Fibroblast of skin of left biceps (primary cell): ENCODE results near the gene WRNIP1.

Experiments
- DNase-seq, 2 experiments: peaks; one replicate each; pipeline ENCODE4 v3.0.0-alpha.2; 2013; ENCODE audit warnings: low read depth in 2 of 2

Gene WRNIP1

DNA sequence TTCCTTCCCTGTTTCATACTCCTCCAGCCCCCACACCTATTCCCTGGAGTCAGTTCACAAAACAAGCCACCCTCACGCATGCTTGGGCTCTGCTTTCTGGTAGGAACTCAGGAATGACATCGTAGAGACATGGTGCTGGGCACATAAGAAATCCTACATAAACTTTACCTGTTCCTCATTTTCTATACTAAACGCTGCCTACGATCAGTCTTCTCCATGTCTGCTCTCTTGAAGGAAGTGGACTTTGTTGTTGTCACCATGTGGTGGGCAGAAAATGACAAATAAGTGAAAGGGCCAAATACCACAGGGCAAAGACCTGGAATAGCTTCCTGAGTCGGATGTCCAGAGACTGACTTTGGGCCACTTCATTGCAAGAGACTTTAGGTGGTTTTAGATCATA lies 24.6 kb upstream of the WRNIP1 start:
- DNase-seq = no peak

GRCh38 chr6:2741756-2742155 lies 23.4 kb upstream of the WRNIP1 start:
- DNase-seq = no peak

- no peak for DNase-seq
These were observed 21.6 kb upstream of the WRNIP1 start for GRCh38 chr6:2743280-2744208.

GRCh38 chr6:2744209-2744771 lies 20.9 kb upstream of the WRNIP1 start:
- DNase-seq = no peak

GRCh38 chr6:2744778-2745177 lies 20.4 kb upstream of the WRNIP1 start:
- no peak for DNase-seq

DNA sequence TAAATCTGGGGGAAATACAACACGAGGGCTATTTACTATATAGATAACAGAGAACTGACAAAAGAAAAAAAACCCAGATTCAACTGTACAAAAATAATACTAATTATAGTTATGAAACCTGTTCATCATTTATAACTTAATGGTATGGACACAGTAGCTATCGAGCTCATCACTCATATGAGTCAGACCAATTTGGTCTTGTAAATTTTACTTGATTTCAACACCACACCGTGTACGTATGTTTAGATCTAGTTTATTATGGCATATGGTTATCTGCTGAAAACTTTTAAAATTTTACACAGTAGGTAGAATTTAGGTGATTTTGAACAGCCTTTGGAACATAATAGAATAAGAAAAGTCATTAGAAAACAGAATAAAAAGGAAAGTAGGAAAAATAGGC lies 19.9 kb upstream of the WRNIP1 start:
- no peak for DNase-seq

- no peak for DNase-seq
These were observed 18.6 kb upstream of the WRNIP1 start for GRCh38 chr6:2746557-2747061.

- DNase-seq = no peak
These were observed 17.0 kb upstream of the WRNIP1 start for GRCh38 chr6:2748183-2748582.

GRCh38 chr6:2749969-2750600 lies 15.1 kb upstream of the WRNIP1 start:
- no peak for DNase-seq

- no peak for DNase-seq
These were observed 14.4 kb upstream of the WRNIP1 start, which contains the start of gene MYLK4 for GRCh38 chr6:2750832-2751231. Gene MYLK4, minus strand, starts transcription at chr6:2750922. Its CDS starts 1,628 bp downstream, at chr6:2749294.

DNA sequence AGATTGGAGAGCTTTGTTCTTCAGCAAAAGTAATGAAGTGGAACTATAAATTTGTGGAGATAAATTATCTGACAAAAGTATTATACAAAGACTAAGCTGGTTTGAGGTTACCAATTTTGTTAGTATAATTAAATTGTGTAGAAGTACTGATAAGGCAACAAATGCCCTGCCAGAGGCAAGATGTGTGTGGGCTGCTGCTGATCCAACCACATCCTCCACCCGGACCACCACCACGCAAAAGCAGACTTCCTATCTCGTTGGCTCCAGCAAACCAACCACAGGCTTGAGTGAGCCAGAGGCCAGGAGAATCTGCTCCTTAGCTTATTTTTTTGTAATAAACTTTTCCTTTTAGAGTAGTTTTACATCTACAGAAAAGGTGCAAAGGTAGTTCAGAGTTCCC lies 13.3 kb upstream of the WRNIP1 start:
- DNase-seq = no peak

DNA sequence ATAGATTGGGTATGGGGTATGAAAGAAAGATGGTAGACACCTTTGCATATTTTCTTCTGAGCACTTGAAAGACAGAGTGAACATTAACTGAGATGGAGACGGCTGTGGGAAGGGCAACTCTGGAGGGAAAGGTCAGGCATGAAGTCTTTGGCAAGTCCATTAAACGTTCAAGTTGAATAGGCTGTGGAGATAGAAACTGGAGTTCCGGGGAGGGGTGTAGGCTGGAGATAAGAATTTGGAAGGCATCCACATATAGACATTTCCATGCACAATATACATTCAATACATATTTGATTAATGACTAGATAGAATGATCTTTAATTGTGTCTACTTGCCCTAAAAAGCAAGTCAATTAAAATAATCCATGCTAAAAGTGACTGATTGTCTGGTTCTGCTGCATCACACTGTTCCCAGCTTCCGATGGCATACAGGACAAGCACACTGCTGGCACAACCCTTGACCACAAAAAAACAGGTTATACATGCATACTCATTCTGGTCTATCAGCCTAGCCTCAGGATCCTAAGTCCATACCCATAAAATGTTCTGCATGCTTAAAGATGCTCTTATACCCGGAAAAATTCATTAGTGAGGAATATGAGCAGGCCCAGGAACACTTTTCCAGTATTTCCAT lies 12.6 kb upstream of the WRNIP1 start:
- no peak for DNase-seq

- DNase-seq = no peak
These were observed 12.1 kb upstream of the WRNIP1 start for GRCh38 chr6:2753110-2753489.

GRCh38 chr6:2753743-2754142 lies 11.4 kb upstream of the WRNIP1 start:
- DNase-seq = no peak

DNA sequence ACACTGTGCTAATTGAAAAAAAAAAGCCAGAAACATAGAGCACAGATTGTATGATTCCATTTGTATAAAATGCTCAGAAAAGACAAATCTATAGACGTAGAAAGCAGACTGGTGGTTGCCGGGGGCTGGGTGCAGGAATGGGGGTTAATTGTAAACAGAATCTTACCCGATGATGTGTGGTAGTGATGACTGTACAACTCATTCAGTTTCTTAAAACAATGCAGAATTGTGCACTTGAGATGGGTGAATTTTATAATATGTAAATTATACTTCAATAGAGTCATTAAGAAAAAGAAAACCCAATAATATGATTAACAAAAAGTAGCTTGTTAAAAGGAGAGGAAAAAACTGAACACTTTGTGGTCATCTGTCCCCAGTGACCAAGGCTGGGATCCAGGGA lies 10.8 kb upstream of the WRNIP1 start:
- no peak for DNase-seq

DNA sequence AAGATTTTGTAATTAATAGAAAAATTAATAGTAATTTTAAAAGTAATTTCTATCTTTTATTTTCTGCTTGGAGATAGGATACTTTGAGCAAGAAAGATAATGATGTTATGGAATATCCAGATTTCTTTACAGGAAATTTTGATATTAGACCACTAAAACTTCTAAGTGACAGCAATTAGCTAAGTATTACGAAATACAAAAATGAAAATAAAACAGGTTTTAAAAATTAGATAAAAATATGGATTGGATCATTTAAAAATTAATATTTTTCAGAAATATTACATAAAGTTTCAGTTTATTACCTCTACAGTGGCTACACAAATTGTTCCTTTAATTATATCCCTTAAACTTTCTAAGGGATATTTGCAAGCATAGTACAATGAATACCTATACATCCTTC lies 10.3 kb upstream of the WRNIP1 start:
- no peak for DNase-seq

DNA sequence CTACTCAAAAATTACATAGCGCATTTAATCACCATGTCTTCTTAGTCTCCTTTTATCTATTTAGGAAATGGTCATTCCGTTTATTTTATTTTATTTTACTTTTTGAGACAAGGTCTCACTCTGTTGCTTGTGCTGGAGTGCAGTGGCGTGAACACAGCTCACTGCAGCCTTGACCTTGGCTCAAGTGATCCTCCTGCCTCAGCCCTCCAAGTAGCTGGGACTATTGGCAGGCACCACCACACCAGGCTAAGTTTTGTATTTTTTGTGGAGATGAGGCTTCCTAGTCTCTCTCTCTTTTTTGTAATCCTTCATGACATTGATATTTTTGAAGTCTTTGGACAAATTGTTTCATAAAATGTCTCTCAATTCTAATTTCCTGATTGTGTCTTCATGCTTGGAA lies 9.7 kb upstream of the WRNIP1 start:
- no peak for DNase-seq

DNA sequence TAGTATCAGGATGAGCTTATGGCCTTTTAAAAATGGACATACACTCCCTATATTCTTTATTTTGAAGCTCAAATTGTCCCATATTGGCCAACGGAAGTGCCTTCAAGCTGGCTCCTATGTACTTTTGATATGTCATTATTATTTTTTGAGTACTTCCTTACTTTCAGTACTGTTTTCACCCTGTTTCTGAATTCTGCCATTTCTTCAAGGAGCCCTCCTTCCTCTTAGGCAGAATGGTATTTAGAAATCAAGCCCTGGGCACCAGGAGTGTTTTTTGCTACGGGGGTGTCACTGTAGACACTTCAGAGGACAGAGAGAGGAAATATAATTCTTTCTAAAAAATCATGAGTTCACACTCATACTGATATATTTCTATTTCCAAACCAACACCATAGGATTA lies 9.0 kb upstream of the WRNIP1 start:
- DNase-seq = no peak

DNA sequence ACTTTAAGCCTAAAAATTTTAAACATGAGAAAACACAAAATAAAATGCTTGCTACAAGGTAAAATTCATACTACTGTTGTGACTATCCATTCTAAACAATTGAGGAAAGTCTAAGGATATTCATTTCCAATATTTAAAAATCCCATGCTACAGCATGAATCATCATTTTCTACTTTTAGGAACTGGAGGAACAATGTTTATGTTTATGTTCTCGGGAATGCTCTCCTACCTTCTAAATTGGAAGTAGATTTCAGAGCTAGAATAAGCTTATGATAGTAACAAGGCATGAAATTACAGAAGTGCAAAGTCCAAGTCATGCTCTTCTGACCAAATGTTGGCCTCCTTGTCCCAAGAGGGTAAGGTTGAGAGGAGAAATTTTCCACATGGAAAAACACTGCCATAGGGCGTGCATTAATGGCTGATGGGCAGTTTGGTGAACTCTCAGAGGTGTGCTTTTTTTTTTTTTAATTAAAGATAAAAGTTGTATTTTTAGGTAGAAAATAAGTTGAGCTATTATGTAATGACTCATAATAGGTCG lies 8.4 kb upstream of the WRNIP1 start:
- DNase-seq = no peak

DNA sequence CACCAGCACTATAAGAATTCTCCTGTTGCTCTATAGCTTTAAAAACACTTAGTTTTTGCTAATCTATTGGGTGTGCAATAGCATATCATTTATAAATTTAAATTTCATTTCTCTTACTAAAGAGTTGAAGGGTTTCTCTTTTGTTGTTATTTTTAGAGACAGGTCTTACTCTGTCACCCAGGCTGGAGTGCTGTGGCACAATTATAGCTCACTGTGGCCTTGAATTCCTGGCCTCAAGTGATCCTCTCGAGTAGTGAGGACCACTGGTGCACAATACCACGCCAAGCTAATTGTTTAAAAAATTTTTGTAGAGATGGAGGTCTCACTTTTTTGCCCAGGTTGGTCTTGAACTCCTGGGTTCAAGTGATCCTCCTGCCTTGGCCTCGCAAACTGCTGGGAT lies 6.2 kb upstream of the WRNIP1 start:
- no peak for DNase-seq

- no peak for DNase-seq
These were observed 4.0 kb upstream of the WRNIP1 start for GRCh38 chr6:2760882-2761842.
